Caco-2 (cell line): ENCODE data around the gene NAP1L4. TPM values are rescaled to one million over a fixed set of nuclear protein-coding genes. Genes with fewer than 3 reads are reported as not detected.

Experiments
- BruUV-seq: library from RNA; stranded (reverse); fragments of 400-500 nt; replicated peaks from 2 replicates; lab custom pipeline; 2021; lab: Mats Ljungman, UMichigan
- CTCF ChIA-PET: fragments of 300-600 bp; sonication (Branson Sonifier 250); formaldehyde crosslinking; loops from one replicate; lab custom pipeline; 2022; ENCODE audit warnings: antibody characterized with exemption; lab: Charles Lee
- POLR2A ChIA-PET: fragments of 300-600 bp; sonication (Branson Sonifier 250); formaldehyde crosslinking; loops from one replicate; lab custom pipeline; 2022; ENCODE audit warnings: antibody characterized with exemption; lab: Charles Lee
- DNase-seq, 2 experiments: peaks; one replicate each; pipeline versions ENCODE4 v3.0.0 to v3.0.0-alpha.2; 2020 to 2022
- H3K27me3 ChIP-seq: replicated peaks from 2 replicates; pipeline ENCODE4 v1.6.0; 2011; ENCODE audit warnings: low read length; ENCODE audit not compliant: control insufficient read depth, insufficient read depth
- H3K36me3 ChIP-seq: 2 replicates; pipeline ENCODE4 v1.5.1; 2011; ENCODE audit warnings: low read length; ENCODE audit not compliant: control insufficient read depth, insufficient read depth
- H3K4me1 ChIP-seq: fragments of 250-450 bp; sonication (Bioruptor Pico); 2 replicates; pipeline ENCODE4 v1.5.1; 2020; ENCODE audit warnings: mild to moderate bottlenecking
- H3K4me3 ChIP-seq: 2 replicates; pipeline ENCODE4 v1.5.1; 2011; ENCODE audit warnings: low read depth, mild to moderate bottlenecking, control low read depth, low read length
- H3K9me3 ChIP-seq: fragments of 250-450 bp; sonication (Bioruptor Pico); 2 replicates; pipeline ENCODE4 v1.5.1; 2020; ENCODE audit warnings: mild to moderate bottlenecking, moderate library complexity
- H3K27ac Mint-ChIP-seq: one replicate; pipeline ENCODE4 v1.8.0; 2022; ENCODE audit warnings: mixed read lengths; ENCODE audit not compliant: unreplicated experiment
- H3K27me3 Mint-ChIP-seq: one replicate; pipeline ENCODE4 v1.8.0; 2022; ENCODE audit warnings: mixed read lengths; ENCODE audit not compliant: insufficient read depth, unreplicated experiment
- H3K36me3 Mint-ChIP-seq: one replicate; pipeline ENCODE4 v1.8.0; 2022; ENCODE audit warnings: mild to moderate bottlenecking, mixed read lengths; ENCODE audit not compliant: insufficient read depth, unreplicated experiment
- H3K4me1 Mint-ChIP-seq: one replicate; pipeline ENCODE4 v1.8.0; 2022; ENCODE audit warnings: low read depth, mixed read lengths; ENCODE audit not compliant: unreplicated experiment
- H3K4me3 Mint-ChIP-seq: one replicate; pipeline ENCODE4 v1.8.0; 2022; ENCODE audit warnings: mild to moderate bottlenecking, moderate library complexity, mixed read lengths; ENCODE audit not compliant: unreplicated experiment
- H3K9me3 Mint-ChIP-seq: one replicate; pipeline ENCODE4 v1.8.0; 2022; ENCODE audit warnings: mixed read lengths; ENCODE audit not compliant: unreplicated experiment
- CTCF ChIP-seq, 2 experiments: fragments of 200-600 bp in 1 of 2; IDR thresholded peaks; 1 replicate in 1 of 2; 2 replicates in 1 of 2; pipeline versions ENCODE4 v1.5.1 to v1.8.0; 2011 to 2022; ENCODE audit warnings: antibody characterized with exemption in 1 of 2, control low read depth in 1 of 2, inconsistent platforms in 1 of 2, low read depth in 1 of 2, low read length in 1 of 2, mild to moderate bottlenecking in 1 of 2, moderate library complexity in 1 of 2; ENCODE audit not compliant: insufficient read depth in 1 of 2, severe bottlenecking in 1 of 2, unreplicated experiment in 1 of 2
- intact Hi-C: fragments of 100-400 bp; cut with micrococcal nuclease; formaldehyde crosslinking; loops from one replicate; pipeline ENCODE4 v1.10.0; 2022; ENCODE audit not compliant: unreplicated experiment
- total RNA-seq: library from RNA; stranded (reverse); gene quantifications from 2 replicates; pipeline ENCODE4 v1.2.3, GENCODE V29; 2022

Gene NAP1L4
- total RNA-seq, 1 experiment from 2014 or later: 215 TPM

GRCh38 chr11:3009481-3009880 lies 17.4 kb upstream of the NAP1L4 start:
- no peak overlapping the region for H3K4me3 ChIP-seq
- no peaks in the 10 kb centered on the region for H3K4me1 ChIP-seq
- Mint-ChIP-seq H3K27me3 (no peaks in the 10 kb centered on the region), H3K27ac (no peak overlapping the region), H3K36me3 (peaks cover 86% of the 10 kb centered on the region), H3K4me1 (no peaks in the 10 kb centered on the region), H3K4me3 (no peak overlapping the region), H3K9me3 (no peaks in the 10 kb centered on the region)
- intact Hi-C loops: no loop called here
- TF ChIP-seq CTCF (IDR thresholded peaks at IDR 0.05; ENCODE audit: insufficient read depth in 1 of 2, low read depth in 1 of 2, low read length in 1 of 2, severe bottlenecking in 1 of 2, unreplicated experiment in 1 of 2): no peak
- CTCF ChIA-PET: no interaction called here
- peaks cover 2% of the 10 kb centered on the region; the same call in 1 of the 2 replicates for H3K36me3 ChIP-seq
- H3K9me3 ChIP-seq: no peaks in the 10 kb centered on the region
- H3K27me3 ChIP-seq: no peaks in the 10 kb centered on the region
- BruUV-seq: no TSS peak
- POLR2A ChIA-PET: no interaction called here
- DNase-seq: no peak

GRCh38 chr11:3008746-3009336 lies 16.7 kb upstream of the NAP1L4 start:
- TF ChIP-seq CTCF (IDR thresholded peaks at IDR 0.05; ENCODE audit: insufficient read depth in 1 of 2, low read depth in 1 of 2, low read length in 1 of 2, severe bottlenecking in 1 of 2, unreplicated experiment in 1 of 2): no peak
- Histone ChIP-seq H3K9me3 (no peaks in the 10 kb centered on the region), H3K36me3 (peaks cover 4% of the 10 kb centered on the region; the same call in 1 of the 2 replicates), H3K4me1 (no peaks in the 10 kb centered on the region), H3K27me3 (no peaks in the 10 kb centered on the region), H3K4me3 (no peak overlapping the region)
- CTCF ChIA-PET: no interaction called here
- H3K27ac Mint-ChIP-seq: no peak overlapping the region
- H3K4me3 Mint-ChIP-seq: no peak overlapping the region
- H3K4me1 Mint-ChIP-seq: no peaks in the 10 kb centered on the region
- intact Hi-C loops: no loop called here
- no peaks in the 10 kb centered on the region for H3K9me3 Mint-ChIP-seq
- DNase-seq: no peak
- no peaks in the 10 kb centered on the region for H3K27me3 Mint-ChIP-seq
- POLR2A ChIA-PET: no interaction called here
- BruUV-seq: no TSS peak
- H3K36me3 Mint-ChIP-seq: peaks cover 90% of the 10 kb centered on the region

- Histone ChIP-seq H3K9me3 (no peaks in the 10 kb centered on the region), H3K27me3 (no peaks in the 10 kb centered on the region), H3K4me3 (no peak overlapping the region), H3K36me3 (peaks cover 4% of the 10 kb centered on the region; the same call in 1 of the 2 replicates), H3K4me1 (no peaks in the 10 kb centered on the region)
- no peaks in the 10 kb centered on the region for H3K27me3 Mint-ChIP-seq
- TF ChIP-seq CTCF (IDR thresholded peaks at IDR 0.05; ENCODE audit: insufficient read depth in 1 of 2, low read depth in 1 of 2, low read length in 1 of 2, severe bottlenecking in 1 of 2, unreplicated experiment in 1 of 2): no peak
- no peak overlapping the region for H3K27ac Mint-ChIP-seq
- DNase-seq: no peak
- H3K36me3 Mint-ChIP-seq: peaks cover 90% of the 10 kb centered on the region
- H3K4me1 Mint-ChIP-seq: no peaks in the 10 kb centered on the region
- no peak overlapping the region for H3K4me3 Mint-ChIP-seq
- ChIA-PET CTCF (no interaction called here), POLR2A (no interaction called here)
- no peaks in the 10 kb centered on the region for H3K9me3 Mint-ChIP-seq
- intact Hi-C loops: no loop called here
- no TSS peak for BruUV-seq
Observed at GRCh38 chr11:3007404-3008010, 15.4 kb upstream of the NAP1L4 start.
